DLD1 (cell line): Measurements from ENCODE around the gene PRKAG2.

ENCODE experiments used
- in situ Hi-C: cut with HindIII; loops from 2 replicates; pipeline ENCODE4 v1.10.0; 2017; ENCODE audit warnings: low sequenced_read_pairs

PRKAG2 gene

DNA sequence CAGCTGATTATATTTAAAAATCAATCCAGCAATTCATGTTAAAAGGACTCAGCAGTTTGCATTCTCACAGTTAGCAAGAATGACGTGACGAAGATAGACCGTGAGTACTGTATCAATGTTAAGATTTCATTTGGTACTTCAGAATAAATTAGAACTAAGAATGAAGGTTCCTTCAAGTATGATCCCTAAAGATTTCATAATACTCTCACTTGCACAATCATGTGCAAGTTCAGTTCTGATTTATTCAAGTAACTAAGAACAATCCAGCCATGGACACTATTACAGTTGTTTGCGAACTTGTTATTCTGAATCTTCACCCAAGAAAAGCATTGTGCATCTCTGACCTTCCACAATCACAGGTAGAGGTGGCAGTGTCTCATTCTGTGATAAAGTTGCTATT, 365.0 kb downstream of the PRKAG2 start:
- in situ Hi-C loops: no loop called here

DNA sequence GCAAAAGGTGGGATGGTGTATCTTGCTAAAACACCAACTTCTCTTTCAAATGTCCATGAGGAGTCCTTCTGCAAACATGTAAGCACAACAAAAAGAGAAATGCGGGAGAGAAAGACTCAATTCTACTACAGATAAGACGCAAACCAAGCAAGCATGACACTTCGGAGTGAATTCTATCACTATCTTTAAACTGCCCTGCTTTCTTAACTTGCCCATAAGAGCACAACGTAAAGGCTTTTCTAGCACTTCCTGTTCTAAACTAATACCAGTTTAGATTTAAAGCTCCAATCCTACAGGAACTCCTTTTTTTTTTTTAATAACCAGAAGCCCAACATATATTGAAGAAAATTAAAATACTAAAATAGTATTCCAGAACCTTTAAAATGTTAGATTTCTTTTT, 365.6 kb downstream of the PRKAG2 start:
- in situ Hi-C loops: no loop called here

- in situ Hi-C loops: no loop called here
These were observed 367.1 kb downstream of the PRKAG2 start for GRCh38 chr7:151509670-151510333.

DNA sequence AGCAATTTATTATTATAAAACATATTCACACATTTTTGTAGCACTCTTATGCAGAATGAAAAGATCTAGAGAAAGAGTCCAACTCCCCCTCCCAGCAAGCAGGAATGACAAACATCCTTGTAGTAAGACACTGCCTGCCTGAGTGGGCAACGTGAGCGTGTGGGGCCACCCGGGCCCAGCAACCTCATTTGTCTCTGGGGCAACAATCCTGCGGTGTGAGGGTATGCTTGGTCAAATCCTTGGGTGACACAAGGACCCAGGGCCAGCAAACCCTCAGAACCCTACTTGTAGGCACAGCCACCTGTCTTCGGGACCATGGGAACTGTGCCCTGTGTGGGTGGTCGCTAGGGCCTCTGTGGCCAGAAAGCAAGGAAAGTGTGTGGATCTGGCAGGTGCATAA, 367.9 kb downstream of the PRKAG2 start:
- in situ Hi-C loops: no loop called here

- in situ Hi-C loops: no loop called here
These were observed 369.1 kb downstream of the PRKAG2 start for GRCh38 chr7:151507806-151508205.

- in situ Hi-C loops: no loop called here
These were observed 370.0 kb downstream of the PRKAG2 start for GRCh38 chr7:151506901-151507382.
